ENCODE data around the gene PAPPA.

DNA sequence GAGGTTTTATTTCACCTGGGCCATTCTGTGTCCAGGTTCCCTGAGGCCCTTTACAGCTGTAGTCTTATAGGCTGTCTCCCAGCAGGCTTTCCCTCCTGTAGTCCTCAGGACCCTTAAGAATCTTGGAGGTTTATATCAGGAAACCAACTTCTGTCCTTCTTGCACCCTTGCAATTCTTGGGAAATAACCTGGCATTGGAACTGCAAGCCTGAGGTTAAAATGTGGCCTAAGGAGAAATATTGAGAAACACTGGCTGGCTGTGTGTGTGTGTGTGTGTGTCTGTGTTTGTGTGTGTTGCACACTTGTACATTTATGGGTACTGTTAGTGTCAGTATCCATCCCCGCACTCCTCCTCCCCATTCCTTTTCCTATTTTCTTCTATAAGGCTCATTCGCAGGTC is 168.9 kb downstream of the PAPPA start:
- TF ChIP-seq KDM1A (IDR thresholded peaks at IDR 0.05; ENCODE audit: borderline replicate concordance, low read length) (no peak), POLR2A (IDR thresholded peaks at IDR 0.05; ENCODE audit: control extremely low read depth in 1 of 2, low read depth in 2 of 2, low read length in 2 of 2) (no peak), EZH2 (IDR thresholded peaks at IDR 0.05; ENCODE audit: low read depth, low read length, severe bottlenecking) (no peak), GTF2F1 (IDR thresholded peaks at IDR 0.05; ENCODE audit: borderline replicate concordance, low read depth, low read length) (no peak), RNF2 (IDR thresholded peaks at IDR 0.05; ENCODE audit: borderline replicate concordance, low read depth, low read length, missing control alignments, poor library complexity, severe bottlenecking) (no peak), POLR2AphosphoS5 (IDR thresholded peaks at IDR 0.05; ENCODE audit: low read depth, low read length) (no peak), MAFK (IDR thresholded peaks at IDR 0.05; ENCODE audit: low read depth, low read length) (no peak)
- TF ChIP-seq, protein P1, sequence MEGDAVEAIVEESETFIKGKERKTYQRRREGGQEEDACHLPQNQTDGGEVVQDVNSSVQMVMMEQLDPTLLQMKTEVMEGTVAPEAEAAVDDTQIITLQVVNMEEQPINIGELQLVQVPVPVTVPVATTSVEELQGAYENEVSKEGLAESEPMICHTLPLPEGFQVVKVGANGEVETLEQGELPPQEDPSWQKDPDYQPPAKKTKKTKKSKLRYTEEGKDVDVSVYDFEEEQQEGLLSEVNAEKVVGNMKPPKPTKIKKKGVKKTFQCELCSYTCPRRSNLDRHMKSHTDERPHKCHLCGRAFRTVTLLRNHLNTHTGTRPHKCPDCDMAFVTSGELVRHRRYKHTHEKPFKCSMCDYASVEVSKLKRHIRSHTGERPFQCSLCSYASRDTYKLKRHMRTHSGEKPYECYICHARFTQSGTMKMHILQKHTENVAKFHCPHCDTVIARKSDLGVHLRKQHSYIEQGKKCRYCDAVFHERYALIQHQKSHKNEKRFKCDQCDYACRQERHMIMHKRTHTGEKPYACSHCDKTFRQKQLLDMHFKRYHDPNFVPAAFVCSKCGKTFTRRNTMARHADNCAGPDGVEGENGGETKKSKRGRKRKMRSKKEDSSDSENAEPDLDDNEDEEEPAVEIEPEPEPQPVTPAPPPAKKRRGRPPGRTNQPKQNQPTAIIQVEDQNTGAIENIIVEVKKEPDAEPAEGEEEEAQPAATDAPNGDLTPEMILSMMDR (IDR thresholded peaks at IDR 0.05; ENCODE audit: control extremely low read depth in 1 of 3, insufficient read depth in 1 of 3, low read depth in 1 of 3, low read length in 3 of 3), result no peak

Measured in H1 (cell line).